GM23338 (cell line): ENCODE measurements around the gene HOXA3. TPM values are rescaled to one million over a fixed set of nuclear protein-coding genes. Genes with fewer than 3 reads are reported as not detected.

Experiments used
- ATAC-seq: fragments of 200-7000 bp; cut with Tn5 transposase; 3 replicates; pipeline ENCODE4 v1.9.1; 2020
- DNase-seq: peaks from one replicate; pipeline ENCODE4 v3.0.0-alpha.2; 2015; ENCODE audit warnings: low spot score
- H2AFZ ChIP-seq: fragments of 200-600 bp; sonication (generic); 2 replicates; pipeline ENCODE4 v1.8.0; 2016; ENCODE audit warnings: antibody characterized with exemption, mild to moderate bottlenecking, moderate library complexity
- H3F3A ChIP-seq: fragments of 200-600 bp; sonication (generic); replicated peaks from 2 replicates; pipeline ENCODE4 v1.8.0; 2017; ENCODE audit warnings: antibody characterized with exemption, mixed run types, low read depth
- H3K27ac ChIP-seq: fragments of 200-600 bp; sonication (generic); 2 replicates; pipeline ENCODE4 v1.6.1; 2016; ENCODE audit warnings: low read depth
- H3K27me3 ChIP-seq: fragments of 200-600 bp; sonication (generic); 2 replicates; pipeline ENCODE4 v1.8.0; 2016; ENCODE audit warnings: mild to moderate bottlenecking, mixed run types, moderate library complexity; ENCODE audit not compliant: insufficient read depth
- H3K36me3 ChIP-seq: fragments of 200-600 bp; sonication (generic); 2 replicates; pipeline ENCODE4 v1.8.0; 2016; ENCODE audit warnings: mild to moderate bottlenecking; ENCODE audit not compliant: insufficient read depth
- H3K4me1 ChIP-seq: fragments of 200-600 bp; sonication (generic); 2 replicates; pipeline ENCODE4 v1.8.0; 2016; ENCODE audit warnings: mild to moderate bottlenecking, moderate library complexity; ENCODE audit not compliant: insufficient read depth
- H3K4me2 ChIP-seq: fragments of 200-600 bp; sonication (generic); 2 replicates; pipeline ENCODE4 v1.7.1; 2017; ENCODE audit warnings: mixed run types
- H3K4me3 ChIP-seq: fragments of 200-600 bp; sonication (generic); 2 replicates; pipeline ENCODE4 v1.6.1; 2016; ENCODE audit warnings: mixed run types
- H3K79me2 ChIP-seq: fragments of 200-600 bp; sonication (generic); replicated peaks from 2 replicates; pipeline ENCODE4 v1.8.0; 2017; ENCODE audit warnings: mild to moderate bottlenecking; ENCODE audit not compliant: insufficient read depth
- H3K9me2 ChIP-seq: fragments of 200-600 bp; sonication (generic); 2 replicates; pipeline ENCODE4 v1.8.0; 2017; ENCODE audit not compliant: insufficient read depth
- H4K20me1 ChIP-seq: fragments of 200-600 bp; sonication (generic); replicated peaks from 2 replicates; pipeline ENCODE4 v1.8.0; 2017; ENCODE audit warnings: mild to moderate bottlenecking; ENCODE audit not compliant: insufficient read depth
- H3K27ac Mint-ChIP-seq: 2 replicates; pipeline ENCODE4 v1.8.0; 2020; ENCODE audit warnings: inconsistent platforms, mild to moderate bottlenecking, moderate library complexity, mixed read lengths
- H3K27me3 Mint-ChIP-seq: 3 replicates; pipeline ENCODE4 v1.8.0; 2022; ENCODE audit warnings: low read depth, mild to moderate bottlenecking, moderate library complexity, mixed read lengths, inconsistent platforms; ENCODE audit not compliant: insufficient read depth, poor library complexity
- H3K36me3 Mint-ChIP-seq: 3 replicates; pipeline ENCODE4 v1.8.0; 2021; ENCODE audit warnings: low read depth, mild to moderate bottlenecking, inconsistent platforms, moderate library complexity, mixed read lengths
- H3K4me1 Mint-ChIP-seq: 3 replicates; pipeline ENCODE4 v1.8.0; 2020; ENCODE audit warnings: mild to moderate bottlenecking, inconsistent platforms, mixed read lengths
- H3K4me3 Mint-ChIP-seq: 3 replicates; pipeline ENCODE4 v1.8.0; 2021; ENCODE audit warnings: moderate library complexity, mild to moderate bottlenecking, inconsistent platforms, mixed read lengths
- H3K9me3 Mint-ChIP-seq: 3 replicates; pipeline ENCODE4 v1.8.0; 2020; ENCODE audit warnings: moderate library complexity, mild to moderate bottlenecking, inconsistent platforms, mixed read lengths
- CREB1 ChIP-seq: fragments of 250-450 bp; sonication (Bioruptor Pico); IDR thresholded peaks from 2 replicates; pipeline ENCODE4 v1.5.0; 2020; ENCODE audit warnings: low read depth, mild to moderate bottlenecking, moderate library complexity
- EZH2 ChIP-seq: fragments of 200-600 bp; sonication (generic); IDR thresholded peaks from one replicate; pipeline ENCODE4 v1.8.0; 2017; ENCODE audit warnings: antibody characterized with exemption, mild to moderate bottlenecking, low read depth; ENCODE audit not compliant: unreplicated experiment
- EZH2phosphoT487 ChIP-seq: fragments of 200-600 bp; sonication (generic); IDR thresholded peaks from one replicate; pipeline ENCODE4 v1.8.1; 2018; ENCODE audit warnings: antibody characterized with exemption; ENCODE audit not compliant: unreplicated experiment
- JUNB ChIP-seq: IDR thresholded peaks from one replicate; pipeline ENCODE4 v1.6.1; 2016; ENCODE audit warnings: antibody characterized with exemption; ENCODE audit not compliant: unreplicated experiment
- NANOG ChIP-seq: IDR thresholded peaks from 2 replicates; pipeline ENCODE4 v1.6.1; 2016; ENCODE audit warnings: antibody characterized with exemption, borderline replicate concordance
- POLR2AphosphoS5 ChIP-seq: IDR thresholded peaks from 2 replicates; pipeline ENCODE4 v1.6.1; 2016; ENCODE audit warnings: antibody characterized with exemption, low read depth
- STAT1 ChIP-seq: IDR thresholded peaks from one replicate; pipeline ENCODE4 v1.6.1; 2016; ENCODE audit warnings: antibody characterized with exemption; ENCODE audit not compliant: unreplicated experiment
- polyA plus RNA-seq: library from polyadenylated mRNA; unstranded; fragments of >200 nt; fragmentation: Nextera tagmentation; extraction: Ambion mirVana; gene quantifications from 2 replicates; pipeline ENCODE4 v1.2.1, GENCODE V29; 2016
- total RNA-seq: library from RNA; depleted of rRNA; stranded (reverse); fragments of >200 nt; shearing (Covaris generic); gene quantifications from 2 replicates; pipeline ENCODE4 v1.2.3, GENCODE V29; 2014
- TF ChIP-seq, protein P1 (sequence below): IDR thresholded peaks from one replicate; pipeline ENCODE4 v1.6.1; 2018; ENCODE audit warnings: antibody characterized with exemption; ENCODE audit not compliant: unreplicated experiment
- TF ChIP-seq, protein P2 (sequence below): IDR thresholded peaks from 2 replicates; pipeline ENCODE4 v1.6.1; 2016; ENCODE audit warnings: antibody characterized with exemption
- TF ChIP-seq, protein P3 (sequence below), 2 experiments: fragments of 200-600 bp in 1 of 2; sonication (generic) in 1 of 2; conservative IDR thresholded peaks; 2 replicates each; pipeline versions ENCODE4 v1.5.1 to v1.6.1; 2016 to 2017; ENCODE audit warnings: antibody characterized with exemption in 2 of 2, low read depth in 2 of 2, mild to moderate bottlenecking in 2 of 2, moderate library complexity in 1 of 2

The HOXA3 gene
- total and polyA plus RNA-seq, 2 experiments from 2014 or later = not detected

DNA sequence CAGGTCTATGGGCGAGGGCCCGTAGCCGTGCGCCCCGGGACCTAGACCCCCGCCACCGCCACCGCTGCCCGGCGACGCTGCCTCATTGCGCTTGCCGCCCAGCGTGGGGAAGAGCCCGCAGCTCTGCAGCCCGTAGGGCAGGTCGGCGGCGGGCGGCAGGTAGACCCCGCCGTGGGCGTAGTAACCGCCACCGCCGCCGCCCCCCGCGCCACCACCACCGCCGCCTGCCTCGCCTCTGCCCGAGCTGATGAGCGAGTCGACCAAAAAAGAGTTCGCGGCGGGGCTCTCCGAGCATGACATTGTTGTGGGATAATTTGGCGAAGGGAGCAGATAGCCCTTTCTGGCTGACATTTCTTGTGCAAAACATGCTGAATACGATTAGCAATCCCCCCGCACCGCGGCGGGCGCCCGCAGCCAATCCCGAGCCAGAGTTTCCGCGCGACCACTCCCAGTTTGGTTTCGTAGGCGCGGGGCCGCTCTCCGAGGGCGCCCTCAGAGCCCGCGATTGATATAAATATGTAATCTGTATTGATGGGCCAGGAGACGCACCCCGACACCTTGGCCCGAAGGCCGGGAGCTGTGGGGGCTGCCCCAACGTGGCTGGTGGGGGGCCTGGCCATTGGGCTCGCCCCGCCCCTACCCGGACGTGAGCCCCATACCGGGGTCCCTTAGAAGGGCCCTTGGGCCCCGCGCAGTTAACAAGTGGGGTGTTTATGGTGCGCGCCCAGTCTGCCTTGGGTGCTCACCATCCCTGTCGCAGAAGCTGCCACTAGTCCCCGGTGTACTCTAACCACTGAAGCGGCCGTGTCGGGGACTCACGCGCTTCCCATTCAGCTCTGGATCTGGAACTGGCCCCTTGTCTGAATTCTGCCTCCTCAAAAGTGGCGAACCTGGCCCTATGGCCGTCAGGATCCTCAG is 21.8 kb upstream of the HOXA3 start, which contains the start of gene HOXA10:
Gene HOXA10 (minus strand): TSS at position 365 of the 918 bp plus-strand sequence. CDS start 14 bp downstream, at position 351.
- Mint-ChIP-seq H3K27me3 (peaks cover 95% of the 10 kb centered on the region), H3K9me3 (peaks cover 11% of the 10 kb centered on the region; the same call in 2 of the 3 replicates), H3K36me3 (no peaks in the 10 kb centered on the region; the same call in 2 of the 3 replicates), H3K4me1 (peaks cover 13% of the 10 kb centered on the region), H3K4me3 (peak within 1 kb of the TSS; percentile 38), H3K27ac (no peak within 1 kb of the TSS)
- H2AFZ ChIP-seq = no peak within 1 kb of the TSS
- H4K20me1 ChIP-seq = peaks cover 51% of the 10 kb centered on the region
- peak; percentile 4 for ATAC-seq
- H3K27ac ChIP-seq = no peak within 1 kb of the TSS
- peak within 1 kb of the TSS; percentile 43 for H3K4me3 ChIP-seq
- H3K4me2 ChIP-seq = peak within 1 kb of the TSS; percentile 70
- peaks cover 100% of the 10 kb centered on the region for H3K27me3 ChIP-seq
- H3K79me2 ChIP-seq = no peaks in the 10 kb centered on the region
- TF ChIP-seq EZH2phosphoT487 (peak; percentile 54), STAT1 (no peak), CREB1 (no peak), EZH2 (peak; percentile 94), JUNB (no peak), NANOG (no peak), POLR2AphosphoS5 (no peak)
- TF ChIP-seq, protein P1, sequence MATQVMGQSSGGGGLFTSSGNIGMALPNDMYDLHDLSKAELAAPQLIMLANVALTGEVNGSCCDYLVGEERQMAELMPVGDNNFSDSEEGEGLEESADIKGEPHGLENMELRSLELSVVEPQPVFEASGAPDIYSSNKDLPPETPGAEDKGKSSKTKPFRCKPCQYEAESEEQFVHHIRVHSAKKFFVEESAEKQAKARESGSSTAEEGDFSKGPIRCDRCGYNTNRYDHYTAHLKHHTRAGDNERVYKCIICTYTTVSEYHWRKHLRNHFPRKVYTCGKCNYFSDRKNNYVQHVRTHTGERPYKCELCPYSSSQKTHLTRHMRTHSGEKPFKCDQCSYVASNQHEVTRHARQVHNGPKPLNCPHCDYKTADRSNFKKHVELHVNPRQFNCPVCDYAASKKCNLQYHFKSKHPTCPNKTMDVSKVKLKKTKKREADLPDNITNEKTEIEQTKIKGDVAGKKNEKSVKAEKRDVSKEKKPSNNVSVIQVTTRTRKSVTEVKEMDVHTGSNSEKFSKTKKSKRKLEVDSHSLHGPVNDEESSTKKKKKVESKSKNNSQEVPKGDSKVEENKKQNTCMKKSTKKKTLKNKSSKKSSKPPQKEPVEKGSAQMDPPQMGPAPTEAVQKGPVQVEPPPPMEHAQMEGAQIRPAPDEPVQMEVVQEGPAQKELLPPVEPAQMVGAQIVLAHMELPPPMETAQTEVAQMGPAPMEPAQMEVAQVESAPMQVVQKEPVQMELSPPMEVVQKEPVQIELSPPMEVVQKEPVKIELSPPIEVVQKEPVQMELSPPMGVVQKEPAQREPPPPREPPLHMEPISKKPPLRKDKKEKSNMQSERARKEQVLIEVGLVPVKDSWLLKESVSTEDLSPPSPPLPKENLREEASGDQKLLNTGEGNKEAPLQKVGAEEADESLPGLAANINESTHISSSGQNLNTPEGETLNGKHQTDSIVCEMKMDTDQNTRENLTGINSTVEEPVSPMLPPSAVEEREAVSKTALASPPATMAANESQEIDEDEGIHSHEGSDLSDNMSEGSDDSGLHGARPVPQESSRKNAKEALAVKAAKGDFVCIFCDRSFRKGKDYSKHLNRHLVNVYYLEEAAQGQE = no peak
- TF ChIP-seq, protein P2, sequence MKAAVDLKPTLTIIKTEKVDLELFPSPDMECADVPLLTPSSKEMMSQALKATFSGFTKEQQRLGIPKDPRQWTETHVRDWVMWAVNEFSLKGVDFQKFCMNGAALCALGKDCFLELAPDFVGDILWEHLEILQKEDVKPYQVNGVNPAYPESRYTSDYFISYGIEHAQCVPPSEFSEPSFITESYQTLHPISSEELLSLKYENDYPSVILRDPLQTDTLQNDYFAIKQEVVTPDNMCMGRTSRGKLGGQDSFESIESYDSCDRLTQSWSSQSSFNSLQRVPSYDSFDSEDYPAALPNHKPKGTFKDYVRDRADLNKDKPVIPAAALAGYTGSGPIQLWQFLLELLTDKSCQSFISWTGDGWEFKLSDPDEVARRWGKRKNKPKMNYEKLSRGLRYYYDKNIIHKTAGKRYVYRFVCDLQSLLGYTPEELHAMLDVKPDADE = no peak
- DNase-seq = peak; percentile 41
- H3K4me1 ChIP-seq = peaks cover 34% of the 10 kb centered on the region
- no peaks in the 10 kb centered on the region for H3K9me2 ChIP-seq
- peaks cover 44% of the 10 kb centered on the region for H3F3A ChIP-seq
- H3K36me3 ChIP-seq = no peaks in the 10 kb centered on the region

DNA sequence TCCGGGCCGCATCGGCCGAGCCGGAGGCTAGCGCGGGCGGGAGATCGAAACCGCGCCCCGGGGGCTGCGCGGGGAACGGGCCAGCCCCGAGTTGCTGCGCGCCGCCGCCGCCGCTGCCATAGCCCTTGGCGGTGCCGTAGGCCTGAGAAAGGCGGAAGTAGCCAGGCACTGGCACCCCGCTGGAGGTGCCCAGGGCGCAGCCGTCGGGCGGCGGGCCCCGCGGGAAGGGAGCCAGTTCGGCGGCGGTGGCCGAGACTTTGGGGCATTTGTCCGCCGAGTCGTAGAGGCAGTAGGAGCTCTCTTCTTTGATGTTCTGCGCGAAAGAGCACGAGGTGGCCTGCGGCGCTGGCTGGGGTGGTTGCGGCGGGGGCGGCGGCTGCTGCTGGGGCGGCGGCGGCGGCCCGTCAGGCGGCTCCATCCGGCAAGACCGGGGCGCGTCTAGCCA is 21.1 kb upstream of the HOXA3 start:
- Histone ChIP-seq H3K36me3 (no peaks in the 10 kb centered on the region), H2AFZ (no peak overlapping the region), H3F3A (peaks cover 46% of the 10 kb centered on the region), H3K4me1 (peaks cover 29% of the 10 kb centered on the region), H3K4me3 (peak overlapping the region; percentile 43; the same call in 1 of the 2 replicates), H3K27ac (no peak overlapping the region), H4K20me1 (peaks cover 48% of the 10 kb centered on the region), H3K27me3 (peaks cover 100% of the 10 kb centered on the region), H3K9me2 (no peaks in the 10 kb centered on the region), H3K79me2 (no peaks in the 10 kb centered on the region), H3K4me2 (peak overlapping the region; percentile 70)
- peaks cover 95% of the 10 kb centered on the region for H3K27me3 Mint-ChIP-seq
- DNase-seq = peak; percentile 48
- H3K9me3 Mint-ChIP-seq = peaks cover 11% of the 10 kb centered on the region; the same call in 2 of the 3 replicates
- no peak overlapping the region for H3K27ac Mint-ChIP-seq
- no peaks in the 10 kb centered on the region; the same call in 2 of the 3 replicates for H3K36me3 Mint-ChIP-seq
- no peak overlapping the region for H3K4me3 Mint-ChIP-seq
- peak; percentile 13 for ATAC-seq
- peaks cover 14% of the 10 kb centered on the region; the same call in 2 of the 3 replicates for H3K4me1 Mint-ChIP-seq
- TF ChIP-seq, protein P1 = no peak
- TF ChIP-seq NANOG (no peak), EZH2phosphoT487 (peak; percentile 97), EZH2 (peak; percentile 73)
- TF ChIP-seq, protein P3, sequence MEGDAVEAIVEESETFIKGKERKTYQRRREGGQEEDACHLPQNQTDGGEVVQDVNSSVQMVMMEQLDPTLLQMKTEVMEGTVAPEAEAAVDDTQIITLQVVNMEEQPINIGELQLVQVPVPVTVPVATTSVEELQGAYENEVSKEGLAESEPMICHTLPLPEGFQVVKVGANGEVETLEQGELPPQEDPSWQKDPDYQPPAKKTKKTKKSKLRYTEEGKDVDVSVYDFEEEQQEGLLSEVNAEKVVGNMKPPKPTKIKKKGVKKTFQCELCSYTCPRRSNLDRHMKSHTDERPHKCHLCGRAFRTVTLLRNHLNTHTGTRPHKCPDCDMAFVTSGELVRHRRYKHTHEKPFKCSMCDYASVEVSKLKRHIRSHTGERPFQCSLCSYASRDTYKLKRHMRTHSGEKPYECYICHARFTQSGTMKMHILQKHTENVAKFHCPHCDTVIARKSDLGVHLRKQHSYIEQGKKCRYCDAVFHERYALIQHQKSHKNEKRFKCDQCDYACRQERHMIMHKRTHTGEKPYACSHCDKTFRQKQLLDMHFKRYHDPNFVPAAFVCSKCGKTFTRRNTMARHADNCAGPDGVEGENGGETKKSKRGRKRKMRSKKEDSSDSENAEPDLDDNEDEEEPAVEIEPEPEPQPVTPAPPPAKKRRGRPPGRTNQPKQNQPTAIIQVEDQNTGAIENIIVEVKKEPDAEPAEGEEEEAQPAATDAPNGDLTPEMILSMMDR (conservative IDR thresholded peaks at IDR 0.05; ENCODE audit: low read depth in 2 of 2) = no peak
